SK-N-SH treated with all-trans-retinoic acid at 6 μM for 48 hours (cell line): ENCODE measurements around the gene TOM1L2.

Experiments
- ARNTL ChIP-seq: fragments of 450-650 bp; formaldehyde crosslinking; IDR thresholded peaks from 2 replicates; pipeline ENCODE4 v1.5.0; 2020; ENCODE audit warnings: low read depth, mild to moderate bottlenecking, moderate library complexity, borderline replicate concordance
- OSR1 ChIP-seq: fragments of 250-450 bp; sonication (Bioruptor Pico); IDR thresholded peaks from 2 replicates; pipeline ENCODE4 v1.8.0; 2022; ENCODE audit warnings: moderate library complexity, mild to moderate bottlenecking, inconsistent platforms
- PPARA ChIP-seq: fragments of 250-450 bp; sonication (Bioruptor Pico); IDR thresholded peaks from 2 replicates; pipeline ENCODE4 v1.5.0; 2020; ENCODE audit warnings: mild to moderate bottlenecking, borderline replicate concordance
- TCF4 ChIP-seq: fragments of 250-450 bp; sonication (Bioruptor Pico); IDR thresholded peaks from 2 replicates; pipeline ENCODE4 v1.8.0; 2021; ENCODE audit warnings: mild to moderate bottlenecking, moderate library complexity, borderline replicate concordance
- TF ChIP-seq, protein P1 (sequence below): fragments of 250-450 bp; sonication (Bioruptor Pico); IDR thresholded peaks from 2 replicates; pipeline ENCODE4 v1.5.1; 2021; ENCODE audit warnings: mild to moderate bottlenecking, moderate library complexity
- TF ChIP-seq, protein P2 (sequence below): fragments of 250-450 bp; sonication (Bioruptor Pico); IDR thresholded peaks from 2 replicates; pipeline ENCODE4 v1.5.1; 2020; ENCODE audit warnings: low read depth, mild to moderate bottlenecking, moderate library complexity

DNA sequence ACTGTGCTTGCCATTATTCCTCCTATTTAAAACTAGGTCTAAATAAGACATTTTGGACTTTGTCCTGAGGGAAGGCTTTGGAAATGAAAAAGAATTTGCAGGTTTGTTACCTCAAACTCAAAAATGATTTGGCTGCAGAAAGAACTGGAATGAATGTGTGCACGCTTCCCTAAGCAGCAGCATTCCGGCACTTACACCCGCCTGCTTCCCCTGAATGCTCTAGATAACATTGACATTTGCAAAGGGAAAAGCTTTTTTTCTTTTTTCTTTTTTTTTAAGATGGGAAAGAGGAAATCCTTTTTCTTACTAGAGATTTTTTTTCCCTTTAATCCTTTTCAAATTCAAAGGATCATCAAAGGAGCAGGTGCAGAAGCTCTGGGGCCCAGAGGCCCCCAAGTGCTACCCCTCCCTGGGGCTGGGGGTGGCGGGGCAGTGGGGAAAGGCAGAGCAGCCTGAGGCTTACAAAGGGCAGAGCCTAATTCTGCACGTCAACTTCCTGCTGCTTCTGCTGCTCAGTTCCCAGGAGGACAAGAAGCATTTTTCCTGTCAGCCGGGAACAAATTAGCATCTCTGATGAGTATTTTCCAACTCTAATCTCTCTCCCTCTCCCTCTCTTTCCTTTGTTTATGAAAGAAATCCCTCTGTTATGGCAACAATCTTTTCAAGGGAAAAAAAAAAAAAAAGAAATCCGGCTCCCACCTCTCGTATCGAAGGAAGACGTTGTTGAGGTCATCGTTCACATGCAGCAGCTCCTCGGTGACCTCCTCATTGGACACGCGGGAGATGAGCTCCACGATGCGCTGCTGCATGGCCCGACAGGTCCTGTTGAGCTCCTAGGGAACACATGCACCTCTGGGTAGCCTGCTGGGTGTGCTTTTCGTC lies 103.3 kb downstream of the TOM1L2 start:
- no peak for TF ChIP-seq OSR1 (CRISPR knock-in tag)
- TF ChIP-seq, protein P1, sequence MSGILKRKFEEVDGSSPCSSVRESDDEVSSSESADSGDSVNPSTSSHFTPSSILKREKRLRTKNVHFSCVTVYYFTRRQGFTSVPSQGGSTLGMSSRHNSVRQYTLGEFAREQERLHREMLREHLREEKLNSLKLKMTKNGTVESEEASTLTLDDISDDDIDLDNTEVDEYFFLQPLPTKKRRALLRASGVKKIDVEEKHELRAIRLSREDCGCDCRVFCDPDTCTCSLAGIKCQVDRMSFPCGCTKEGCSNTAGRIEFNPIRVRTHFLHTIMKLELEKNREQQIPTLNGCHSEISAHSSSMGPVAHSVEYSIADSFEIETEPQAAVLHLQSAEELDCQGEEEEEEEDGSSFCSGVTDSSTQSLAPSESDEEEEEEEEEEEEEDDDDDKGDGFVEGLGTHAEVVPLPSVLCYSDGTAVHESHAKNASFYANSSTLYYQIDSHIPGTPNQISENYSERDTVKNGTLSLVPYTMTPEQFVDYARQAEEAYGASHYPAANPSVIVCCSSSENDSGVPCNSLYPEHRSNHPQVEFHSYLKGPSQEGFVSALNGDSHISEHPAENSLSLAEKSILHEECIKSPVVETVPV (CRISPR knock-in tag): no peak
- no peak for TF ChIP-seq TCF4 (CRISPR knock-in tag)
- TF ChIP-seq, protein P2, sequence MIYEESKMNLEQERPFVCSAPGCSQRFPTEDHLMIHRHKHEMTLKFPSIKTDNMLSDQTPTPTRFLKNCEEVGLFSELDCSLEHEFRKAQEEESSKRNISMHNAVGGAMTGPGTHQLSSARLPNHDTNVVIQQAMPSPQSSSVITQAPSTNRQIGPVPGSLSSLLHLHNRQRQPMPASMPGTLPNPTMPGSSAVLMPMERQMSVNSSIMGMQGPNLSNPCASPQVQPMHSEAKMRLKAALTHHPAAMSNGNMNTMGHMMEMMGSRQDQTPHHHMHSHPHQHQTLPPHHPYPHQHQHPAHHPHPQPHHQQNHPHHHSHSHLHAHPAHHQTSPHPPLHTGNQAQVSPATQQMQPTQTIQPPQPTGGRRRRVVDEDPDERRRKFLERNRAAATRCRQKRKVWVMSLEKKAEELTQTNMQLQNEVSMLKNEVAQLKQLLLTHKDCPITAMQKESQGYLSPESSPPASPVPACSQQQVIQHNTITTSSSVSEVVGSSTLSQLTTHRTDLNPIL (CRISPR knock-in tag): no peak
- no peak for TF ChIP-seq ARNTL (CRISPR knock-in tag)
- no peak for TF ChIP-seq PPARA (CRISPR knock-in tag)
